Subcutaneous adipose tissue (tissue), 4 donors: ENCODE data around the gene OPTN. TPM values are rescaled to one million over a fixed set of nuclear protein-coding genes. Genes with fewer than 3 reads are reported as not detected.

Source experiments
- CTCF ChIP-seq: fragments of 450-650 bp; IDR thresholded peaks from one replicate; pipeline ENCODE4 v1.5.1; 2016; ENCODE audit warnings: low read depth, mild to moderate bottlenecking, control low read depth, antibody characterized with exemption, moderate library complexity
- total RNA-seq, 4 donors: library from RNA; depleted of rRNA; stranded (reverse); fragments of >200 nt; gene quantifications; one replicate each; pipeline ENCODE4 v1.1.0, GENCODE V29; 2016

OPTN gene
- total RNA-seq, 4 donors from 2014 or later, result 69.0 to 195 (median 104) TPM

GRCh38 chr10:13080643-13081042 is 19.3 kb upstream of the OPTN start:
- TF ChIP-seq CTCF, result no peak

GRCh38 chr10:13086056-13086455 is 13.9 kb upstream of the OPTN start:
- no peak for TF ChIP-seq CTCF

GRCh38 chr10:13087601-13087985 is 12.4 kb upstream of the OPTN start:
- TF ChIP-seq CTCF, result no peak

GRCh38 chr10:13087986-13088618 is 11.9 kb upstream of the OPTN start:
- no peak for TF ChIP-seq CTCF

GRCh38 chr10:13089345-13089744 is 10.6 kb upstream of the OPTN start:
- TF ChIP-seq CTCF, result no peak

- TF ChIP-seq CTCF, result no peak
Observed at GRCh38 chr10:13090289-13090688, 9.7 kb upstream of the OPTN start.

GRCh38 chr10:13091801-13092200 is 8.2 kb upstream of the OPTN start:
- no peak for TF ChIP-seq CTCF
